Right atrium auricular region (tissue), 2 donors: ENCODE results near the gene AGPAT4. TPM values are rescaled to one million over a fixed set of nuclear protein-coding genes. Genes with fewer than 3 reads are reported as not detected.
"Not testable (repeated sequence)": the region's sequence is repeated elsewhere in the genome, so short reads cannot be mapped to it uniquely, and the experiment has no call there.

ENCODE experiments used
- DNase-seq: peaks from one replicate; pipeline ENCODE4 v3.0.0-alpha.2; 2019; ENCODE audit warnings: low spot score
- H3K27ac ChIP-seq, 2 donors: fragments of 200-600 bp; sonication (generic); 1 replicate in 1 of 2; 2 replicates in 1 of 2; pipeline ENCODE4 v1.5.1; 2016 to 2019
- H3K27me3 ChIP-seq, 2 donors: fragments of 200-600 bp; sonication (generic); one replicate each; pipeline versions ENCODE4 v1.5.1 to v1.6.0; 2017 to 2019
- H3K36me3 ChIP-seq: fragments of 200-600 bp; sonication (generic); one replicate; pipeline ENCODE4 v1.5.1; 2016
- H3K4me1 ChIP-seq, 2 donors: fragments of 200-600 bp; sonication (generic); one replicate each; pipeline versions ENCODE4 v1.5.1 to v1.6.0; 2017 to 2019
- H3K4me3 ChIP-seq, 2 donors: fragments of 200-600 bp; sonication (generic); 1 replicate in 1 of 2; 2 replicates in 1 of 2; pipeline ENCODE4 v1.5.1; 2017 to 2019; ENCODE audit warnings: mild to moderate bottlenecking in 1 of 2, moderate library complexity in 1 of 2
- H3K9me3 ChIP-seq, 2 donors: fragments of 200-600 bp; sonication (generic); one replicate each; pipeline ENCODE4 v1.5.1; 2019
- CTCF ChIP-seq, 2 donors: fragments of 200-600 bp; sonication (generic); IDR thresholded peaks; one replicate each; pipeline ENCODE4 v1.5.1; 2019; ENCODE audit warnings: antibody characterized with exemption in 2 of 2
- total RNA-seq, 2 donors: library from RNA; depleted of rRNA; stranded (reverse); fragments of >200 nt; gene quantifications; one replicate each; pipeline ENCODE4 v1.1.0, GENCODE V29; 2016

Gene AGPAT4
- total RNA-seq = 1 to 10 TPM; 2.3 to 2.6 TPM

GRCh38 chr6:161273752-161274487 lies at the start of gene AGPAT4:
Gene AGPAT4 (minus strand): TSS chr6:161274061. CDS start chr6:161232213, 41,848 bp downstream.
- DNase-seq = peak; percentile 84
- H3K27ac ChIP-seq = peak within 1 kb of the TSS; percentile 75 to 77

GRCh38 chr6:161319231-161319630 lies 45.4 kb upstream of the AGPAT4 start:
- Histone ChIP-seq H3K27ac (no peak overlapping the region), H3K4me1 (no peaks in the 10 kb centered on the region), H3K36me3 (no peaks in the 10 kb centered on the region), H3K9me3 (no peaks in the 10 kb centered on the region), H3K4me3 (no peak overlapping the region), H3K27me3 (no peaks in the 10 kb centered on the region)
- no peak for TF ChIP-seq CTCF (IDR thresholded peaks at IDR 0.05)
- DNase-seq = no peak

More at GRCh38 chr6:161273752-161274487, at the start of gene AGPAT4:
- Histone ChIP-seq H3K4me1 (peaks cover 0 to 14% of the 10 kb centered on the region in 2 donors), H3K27me3 (no peaks in the 10 kb centered on the region), H3K9me3 (no peaks in the 10 kb centered on the region), H3K4me3 (peak within 1 kb of the TSS; percentile 58 to 69), H3K36me3 (no peaks in the 10 kb centered on the region)
- no peak for TF ChIP-seq CTCF (IDR thresholded peaks at IDR 0.05)

GRCh38 chr6:161318456-161318855 lies 44.6 kb upstream of the AGPAT4 start:
- no peaks in the 10 kb centered on the region for H3K36me3 ChIP-seq
- no peak overlapping the region for H3K27ac ChIP-seq
- H3K4me3 ChIP-seq = no peak overlapping the region
- TF ChIP-seq CTCF (IDR thresholded peaks at IDR 0.05) = no peak
- H3K9me3 ChIP-seq = no peaks in the 10 kb centered on the region
- no peaks in the 10 kb centered on the region for H3K27me3 ChIP-seq
- no peaks in the 10 kb centered on the region for H3K4me1 ChIP-seq
- no peak for DNase-seq

- Histone ChIP-seq H3K27me3 (no peaks in the 10 kb centered on the region), H3K9me3 (no peaks in the 10 kb centered on the region), H3K27ac (no peak overlapping the region), H3K4me3 (no peak overlapping the region), H3K36me3 (no peaks in the 10 kb centered on the region), H3K4me1 (no peaks in the 10 kb centered on the region)
- no peak for DNase-seq
- no peak for TF ChIP-seq CTCF (IDR thresholded peaks at IDR 0.05)
These were observed 42.7 kb upstream of the AGPAT4 start for GRCh38 chr6:161316531-161316930.

GRCh38 chr6:161315246-161315917 lies 41.5 kb upstream of the AGPAT4 start:
- not testable (repeated sequence) for H3K36me3 ChIP-seq

GRCh38 chr6:161314541-161315245 lies 40.8 kb upstream of the AGPAT4 start:
- not testable (repeated sequence) for H3K9me3 ChIP-seq, H3K27me3 ChIP-seq, H3K4me3 ChIP-seq, H3K4me1 ChIP-seq, H3K36me3 ChIP-seq, DNase-seq, H3K27ac ChIP-seq

More at GRCh38 chr6:161315246-161315917, 41.5 kb upstream of the AGPAT4 start:
- not testable (repeated sequence) for H3K4me3 ChIP-seq, H3K9me3 ChIP-seq, H3K27me3 ChIP-seq, DNase-seq, H3K4me1 ChIP-seq, H3K27ac ChIP-seq
